RWPE2 (cell line): ENCODE data around the gene MCF2L.

ENCODE experiments used
- ATAC-seq: fragments of 200-7000 bp; cut with Tn5 transposase; 3 replicates; pipeline ENCODE4 v1.9.1; 2021; ENCODE audit warnings: low read depth
- DNase-seq: peaks from one replicate; pipeline ENCODE4 v3.0.0-alpha.2; 2020; ENCODE audit warnings: low spot score
- H3K27ac ChIP-seq: fragments of 450-650 bp; 2 replicates; pipeline ENCODE4 v1.5.1; 2017; ENCODE audit warnings: mild to moderate bottlenecking; ENCODE audit not compliant: poor library complexity, severe bottlenecking
- H3K27me3 ChIP-seq: fragments of 250-450 bp; sonication (Bioruptor Pico); 2 replicates; pipeline ENCODE4 v1.5.1; 2021; ENCODE audit warnings: mild to moderate bottlenecking, moderate library complexity; ENCODE audit not compliant: insufficient read depth, poor library complexity, severe bottlenecking
- H3K36me3 ChIP-seq: fragments of 250-450 bp; sonication (Bioruptor Pico); 2 replicates; pipeline ENCODE4 v1.5.1; 2020; ENCODE audit warnings: low read depth, mild to moderate bottlenecking, moderate library complexity
- H3K4me1 ChIP-seq: fragments of 250-450 bp; sonication (Bioruptor Pico); 2 replicates; pipeline ENCODE4 v1.5.1; 2021; ENCODE audit warnings: mild to moderate bottlenecking, moderate library complexity; ENCODE audit not compliant: insufficient read depth, poor library complexity, severe bottlenecking
- H3K4me3 ChIP-seq: fragments of 250-450 bp; sonication (Bioruptor Pico); 2 replicates; pipeline ENCODE4 v1.5.1; 2021; ENCODE audit warnings: mild to moderate bottlenecking, moderate library complexity; ENCODE audit not compliant: severe bottlenecking
- H3K9me3 ChIP-seq: fragments of 250-450 bp; sonication (Bioruptor Pico); 2 replicates; pipeline ENCODE4 v1.5.1; 2021; ENCODE audit warnings: mild to moderate bottlenecking, moderate library complexity; ENCODE audit not compliant: severe bottlenecking
- TF ChIP-seq, protein P1 (sequence below): fragments of 450-650 bp; IDR thresholded peaks from one replicate; pipeline ENCODE4 v1.5.1; 2017; ENCODE audit warnings: mild to moderate bottlenecking, moderate library complexity; ENCODE audit not compliant: poor library complexity, severe bottlenecking

Gene MCF2L

DNA sequence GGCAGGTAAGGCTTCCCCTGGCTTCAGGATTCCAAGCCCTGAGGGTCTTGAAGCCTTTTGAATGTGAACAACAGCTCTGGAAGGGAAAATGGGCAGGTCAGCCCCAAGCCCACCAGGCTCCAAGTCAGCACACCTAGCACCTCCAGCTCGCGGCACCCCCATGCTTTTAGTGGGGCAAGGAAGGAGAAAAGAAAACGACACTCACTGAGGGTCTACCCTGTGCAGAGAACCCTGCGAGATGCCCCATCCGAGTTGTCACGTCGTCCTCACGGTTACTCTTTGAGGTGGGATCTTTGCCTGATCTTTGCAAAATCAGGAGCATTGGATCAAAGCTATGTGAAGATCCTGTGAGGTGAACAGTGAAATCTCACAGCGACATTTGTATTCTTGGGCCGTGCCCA is 147.9 kb downstream of the MCF2L start:
- Histone ChIP-seq H3K27me3 (no peaks in the 10 kb centered on the region), H3K4me3 (no peak overlapping the region), H3K36me3 (no peaks in the 10 kb centered on the region), H3K9me3 (no peaks in the 10 kb centered on the region), H3K4me1 (no peaks in the 10 kb centered on the region), H3K27ac (no peak overlapping the region)
- ATAC-seq (no peak), DNase-seq (peak; percentile 34)
- TF ChIP-seq, protein P1, sequence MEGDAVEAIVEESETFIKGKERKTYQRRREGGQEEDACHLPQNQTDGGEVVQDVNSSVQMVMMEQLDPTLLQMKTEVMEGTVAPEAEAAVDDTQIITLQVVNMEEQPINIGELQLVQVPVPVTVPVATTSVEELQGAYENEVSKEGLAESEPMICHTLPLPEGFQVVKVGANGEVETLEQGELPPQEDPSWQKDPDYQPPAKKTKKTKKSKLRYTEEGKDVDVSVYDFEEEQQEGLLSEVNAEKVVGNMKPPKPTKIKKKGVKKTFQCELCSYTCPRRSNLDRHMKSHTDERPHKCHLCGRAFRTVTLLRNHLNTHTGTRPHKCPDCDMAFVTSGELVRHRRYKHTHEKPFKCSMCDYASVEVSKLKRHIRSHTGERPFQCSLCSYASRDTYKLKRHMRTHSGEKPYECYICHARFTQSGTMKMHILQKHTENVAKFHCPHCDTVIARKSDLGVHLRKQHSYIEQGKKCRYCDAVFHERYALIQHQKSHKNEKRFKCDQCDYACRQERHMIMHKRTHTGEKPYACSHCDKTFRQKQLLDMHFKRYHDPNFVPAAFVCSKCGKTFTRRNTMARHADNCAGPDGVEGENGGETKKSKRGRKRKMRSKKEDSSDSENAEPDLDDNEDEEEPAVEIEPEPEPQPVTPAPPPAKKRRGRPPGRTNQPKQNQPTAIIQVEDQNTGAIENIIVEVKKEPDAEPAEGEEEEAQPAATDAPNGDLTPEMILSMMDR, result no peak

DNA sequence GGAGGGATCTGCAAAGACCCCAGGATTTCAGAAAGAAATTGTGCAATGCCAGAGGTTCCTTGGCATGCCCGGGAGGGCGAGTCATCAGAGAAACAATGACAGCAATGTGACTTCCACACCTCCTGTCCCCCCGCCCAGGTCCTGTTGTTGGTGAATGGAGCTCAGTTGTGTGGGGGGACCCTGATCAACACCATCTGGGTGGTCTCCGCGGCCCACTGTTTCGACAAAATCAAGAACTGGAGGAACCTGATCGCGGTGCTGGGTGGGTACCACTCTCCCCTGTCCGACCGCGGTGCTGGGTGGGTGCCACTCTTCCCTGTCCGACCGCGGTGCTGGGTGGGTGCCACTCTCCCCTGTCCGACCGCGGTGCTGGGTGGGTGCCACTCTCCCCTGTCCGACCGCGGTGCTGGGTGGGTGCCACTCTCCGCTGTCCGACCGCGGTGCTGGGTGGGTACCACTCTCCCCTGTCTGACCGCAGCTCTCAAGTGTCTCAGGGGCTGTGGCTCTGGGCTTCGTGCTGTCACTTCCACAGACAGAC is 148.4 kb downstream of the MCF2L start:
- no peak for ATAC-seq
- Histone ChIP-seq H3K27ac (no peak overlapping the region), H3K9me3 (no peaks in the 10 kb centered on the region), H3K27me3 (no peaks in the 10 kb centered on the region), H3K4me3 (no peak overlapping the region), H3K4me1 (no peaks in the 10 kb centered on the region), H3K36me3 (no peaks in the 10 kb centered on the region)
- no peak for DNase-seq
- TF ChIP-seq, protein P1, result no peak

DNA sequence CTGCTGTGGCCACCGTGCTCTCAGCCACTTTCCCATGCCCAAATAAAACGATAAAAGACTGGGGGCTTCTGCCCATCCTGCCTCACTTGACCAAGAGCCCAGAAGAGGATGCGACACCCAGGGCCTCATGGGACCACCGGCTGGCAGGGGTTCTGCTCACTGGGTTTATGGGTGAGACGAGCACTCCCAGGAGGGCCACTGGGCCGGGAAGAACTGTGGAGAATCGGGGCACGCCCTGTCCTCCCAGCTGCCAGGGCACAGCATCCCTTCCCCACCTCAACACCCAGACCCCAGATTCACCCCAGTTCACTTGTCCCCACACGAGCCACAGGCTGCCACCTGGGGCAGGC is 148.9 kb downstream of the MCF2L start:
- H3K9me3 ChIP-seq, result no peaks in the 10 kb centered on the region
- DNase-seq (no peak), ATAC-seq (no peak)
- H3K27ac ChIP-seq, result no peak overlapping the region
- no peaks in the 10 kb centered on the region for H3K36me3 ChIP-seq
- H3K27me3 ChIP-seq, result no peaks in the 10 kb centered on the region
- no peaks in the 10 kb centered on the region for H3K4me1 ChIP-seq
- TF ChIP-seq, protein P1, result no peak
- no peak overlapping the region for H3K4me3 ChIP-seq

DNA sequence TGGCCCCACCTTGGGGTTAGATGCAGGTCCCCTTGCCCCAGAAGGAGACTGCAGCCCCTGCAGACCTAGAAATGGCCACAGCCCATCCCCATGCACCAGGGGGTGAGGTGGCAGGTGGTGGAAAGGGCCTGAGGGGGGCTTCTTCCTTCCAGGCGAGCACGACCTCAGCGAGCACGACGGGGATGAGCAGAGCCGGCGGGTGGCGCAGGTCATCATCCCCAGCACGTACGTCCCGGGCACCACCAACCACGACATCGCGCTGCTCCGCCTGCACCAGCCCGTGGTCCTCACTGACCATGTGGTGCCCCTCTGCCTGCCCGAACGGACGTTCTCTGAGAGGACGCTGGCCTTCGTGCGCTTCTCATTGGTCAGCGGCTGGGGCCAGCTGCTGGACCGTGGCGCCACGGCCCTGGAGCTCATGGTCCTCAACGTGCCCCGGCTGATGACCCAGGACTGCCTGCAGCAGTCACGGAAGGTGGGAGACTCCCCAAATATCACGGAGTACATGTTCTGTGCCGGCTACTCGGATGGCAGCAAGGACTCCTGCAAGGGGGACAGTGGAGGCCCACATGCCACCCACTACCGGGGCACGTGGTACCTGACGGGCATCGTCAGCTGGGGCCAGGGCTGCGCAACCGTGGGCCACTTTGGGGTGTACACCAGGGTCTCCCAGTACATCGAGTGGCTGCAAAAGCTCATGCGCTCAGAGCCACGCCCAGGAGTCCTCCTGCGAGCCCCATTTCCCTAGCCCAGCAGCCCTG is 149.4 kb downstream of the MCF2L start:
- no peak for ATAC-seq
- no peaks in the 10 kb centered on the region for H3K27me3 ChIP-seq
- H3K9me3 ChIP-seq, result no peaks in the 10 kb centered on the region
- no peak overlapping the region for H3K4me3 ChIP-seq
- TF ChIP-seq, protein P1, result no peak
- H3K4me1 ChIP-seq, result no peaks in the 10 kb centered on the region
- no peaks in the 10 kb centered on the region for H3K36me3 ChIP-seq
- DNase-seq, result no peak
- H3K27ac ChIP-seq, result no peak overlapping the region

DNA sequence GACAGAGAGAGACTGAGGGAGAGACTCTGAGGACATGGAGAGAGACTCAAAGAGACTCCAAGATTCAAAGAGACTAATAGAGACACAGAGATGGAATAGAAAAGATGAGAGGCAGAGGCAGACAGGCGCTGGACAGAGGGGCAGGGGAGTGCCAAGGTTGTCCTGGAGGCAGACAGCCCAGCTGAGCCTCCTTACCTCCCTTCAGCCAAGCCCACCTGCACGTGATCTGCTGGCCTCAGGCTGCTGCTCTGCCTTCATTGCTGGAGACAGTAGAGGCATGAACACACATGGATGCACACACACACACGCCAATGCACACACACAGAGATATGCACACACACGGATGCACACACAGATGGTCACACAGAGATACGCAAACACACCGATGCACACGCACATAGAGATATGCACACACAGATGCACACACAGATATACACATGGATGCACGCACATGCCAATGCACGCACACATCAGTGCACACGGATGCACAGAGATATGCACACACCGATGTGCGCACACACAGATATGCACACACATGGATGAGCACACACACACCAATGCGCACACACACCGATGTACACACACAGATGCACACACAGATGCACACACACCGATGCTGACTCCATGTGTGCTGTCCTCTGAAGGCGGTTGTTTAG is 150.3 kb downstream of the MCF2L start:
- Histone ChIP-seq H3K4me1 (no peaks in the 10 kb centered on the region), H3K27ac (no peak overlapping the region), H3K4me3 (no peak overlapping the region), H3K27me3 (no peaks in the 10 kb centered on the region), H3K36me3 (no peaks in the 10 kb centered on the region), H3K9me3 (no peaks in the 10 kb centered on the region)
- DNase-seq (no peak), ATAC-seq (no peak)
- TF ChIP-seq, protein P1, result no peak
